ENCODE results near the gene RNF111. TPM values are rescaled to one million over a fixed set of nuclear protein-coding genes. Genes with fewer than 3 reads are reported as not detected.

RNF111 gene
- total RNA-seq (58.2 TPM), polyA plus RNA-seq (10 to 100 TPM; 17.2 to 23.2 (median 18.8) TPM)

- H3K27me3 Mint-ChIP-seq: peaks cover 4% of the 10 kb centered on the region
- H3K4me1 ChIP-seq (ENCODE audit: control insufficient read depth, insufficient read depth, low read length, poor library complexity, severe bottlenecking): peaks cover 24% of the 10 kb centered on the region
- ATAC-seq (ENCODE audit: low read depth in 2 of 2): peak; percentile 91 to 92
Measured at GRCh38 chr15:58987491-58988005, at the start of gene RNF111. Gene RNF111, plus strand, starts transcription at chr15:58987663. Its CDS starts 43,160 bp downstream, at chr15:59030823.

GRCh38 chr15:58947179-58947578 lies 40.3 kb upstream of the RNF111 start:
- peaks cover 0 to under 1% (median under 1%) of the 10 kb centered on the region in 4 donors for H3K4me1 Mint-ChIP-seq

More at GRCh38 chr15:58987491-58988005, at the start of gene RNF111:
- H3K36me3 ChIP-seq (ENCODE audit: control insufficient read depth, insufficient read depth, low read length): peaks cover 9% of the 10 kb centered on the region
- no peaks in the 10 kb centered on the region for H3K27me3 ChIP-seq (ENCODE audit: control insufficient read depth, insufficient read depth, low read length)
- Mint-ChIP-seq H3K27ac (peak within 1 kb of the TSS; percentile 94 to 97 (median 95)), H3K9me3 (no peaks in the 10 kb centered on the region), H3K36me3 (peaks cover 13% of the 10 kb centered on the region), H3K4me3 (peak within 1 kb of the TSS; percentile 94 to 99 (median 98)), H3K4me1 (peaks cover 26 to 52% (median 34%) of the 10 kb centered on the region in 4 donors)
- DNase-seq: peak; percentile 87 to 96 (median 92)
- H3K4me3 ChIP-seq (ENCODE audit: low read depth, low read length): peak within 1 kb of the TSS; percentile 98
- H3K9me3 ChIP-seq (ENCODE audit: control insufficient read depth in 2 of 2, low read length in 2 of 2): no peaks in the 10 kb centered on the region
- H3K27ac ChIP-seq (ENCODE audit: insufficient read depth, low read length, poor library complexity, severe bottlenecking): peak within 1 kb of the TSS; percentile 84

GRCh38 chr15:58951388-58952007 lies 36.0 kb upstream of the RNF111 start:
- no peak overlapping the region for H3K4me3 ChIP-seq (ENCODE audit: low read depth, low read length)
- Mint-ChIP-seq H3K9me3 (peaks cover 0 to 2% (median 0%) of the 10 kb centered on the region in 7 donors), H3K27me3 (peaks cover 4% of the 10 kb centered on the region)

More at GRCh38 chr15:58947179-58947578, 40.3 kb upstream of the RNF111 start:
- Histone ChIP-seq H3K9me3 (ENCODE audit: control insufficient read depth in 2 of 2, low read length in 2 of 2) (no peaks in the 10 kb centered on the region), H3K36me3 (ENCODE audit: control insufficient read depth, insufficient read depth, low read length) (no peaks in the 10 kb centered on the region), H3K27ac (ENCODE audit: insufficient read depth, low read length, poor library complexity, severe bottlenecking) (no peak overlapping the region), H3K27me3 (ENCODE audit: control insufficient read depth, insufficient read depth, low read length) (no peaks in the 10 kb centered on the region), H3K4me1 (ENCODE audit: control insufficient read depth, insufficient read depth, low read length, poor library complexity, severe bottlenecking) (no peaks in the 10 kb centered on the region), H3K4me3 (ENCODE audit: low read depth, low read length) (no peak overlapping the region)
- H3K27ac Mint-ChIP-seq: no peak overlapping the region
- H3K9me3 Mint-ChIP-seq: peaks cover 0 to 2% (median 0%) of the 10 kb centered on the region in 7 donors
- no peak for ATAC-seq (ENCODE audit: low read depth in 2 of 2)
- DNase-seq: no peak
- H3K36me3 Mint-ChIP-seq: no peaks in the 10 kb centered on the region
- H3K27me3 Mint-ChIP-seq: peaks cover 6% of the 10 kb centered on the region
- no peak overlapping the region for H3K4me3 Mint-ChIP-seq

GRCh38 chr15:58952751-58953150 lies 34.7 kb upstream of the RNF111 start:
- Mint-ChIP-seq H3K27ac (peak overlapping the region in 1 of 3 donors; percentile 56), H3K36me3 (no peaks in the 10 kb centered on the region), H3K27me3 (peaks cover 4% of the 10 kb centered on the region), H3K4me1 (peaks cover 7 to 14% (median 11%) of the 10 kb centered on the region in 4 donors), H3K9me3 (peaks cover 0 to 2% (median 0%) of the 10 kb centered on the region in 7 donors), H3K4me3 (no peak overlapping the region)
- Histone ChIP-seq H3K27me3 (ENCODE audit: control insufficient read depth, insufficient read depth, low read length) (no peaks in the 10 kb centered on the region), H3K27ac (ENCODE audit: insufficient read depth, low read length, poor library complexity, severe bottlenecking) (no peak overlapping the region), H3K4me3 (ENCODE audit: low read depth, low read length) (no peak overlapping the region), H3K36me3 (ENCODE audit: control insufficient read depth, insufficient read depth, low read length) (no peaks in the 10 kb centered on the region), H3K4me1 (ENCODE audit: control insufficient read depth, insufficient read depth, low read length, poor library complexity, severe bottlenecking) (no peaks in the 10 kb centered on the region), H3K9me3 (ENCODE audit: control insufficient read depth in 2 of 2, low read length in 2 of 2) (no peaks in the 10 kb centered on the region)
- ATAC-seq (ENCODE audit: low read depth in 2 of 2): no peak
- DNase-seq: peak in 1 of 3 donors; percentile 41

More at GRCh38 chr15:58951388-58952007, 36.0 kb upstream of the RNF111 start:
- Histone ChIP-seq H3K27me3 (ENCODE audit: control insufficient read depth, insufficient read depth, low read length) (no peaks in the 10 kb centered on the region), H3K9me3 (ENCODE audit: control insufficient read depth in 2 of 2, low read length in 2 of 2) (no peaks in the 10 kb centered on the region), H3K27ac (ENCODE audit: insufficient read depth, low read length, poor library complexity, severe bottlenecking) (no peak overlapping the region), H3K36me3 (ENCODE audit: control insufficient read depth, insufficient read depth, low read length) (no peaks in the 10 kb centered on the region), H3K4me1 (ENCODE audit: control insufficient read depth, insufficient read depth, low read length, poor library complexity, severe bottlenecking) (no peaks in the 10 kb centered on the region)
- peaks cover 4 to 9% (median 6%) of the 10 kb centered on the region in 4 donors for H3K4me1 Mint-ChIP-seq
- H3K4me3 Mint-ChIP-seq: no peak overlapping the region
- DNase-seq (no peak), ATAC-seq (ENCODE audit: low read depth in 2 of 2) (no peak)
- H3K27ac Mint-ChIP-seq: no peak overlapping the region
- H3K36me3 Mint-ChIP-seq: no peaks in the 10 kb centered on the region

GRCh38 chr15:58957101-58957973 lies 30.1 kb upstream of the RNF111 start:
- DNase-seq: peak; percentile 41 to 85 (median 70)
- Histone ChIP-seq H3K4me3 (ENCODE audit: low read depth, low read length) (no peak overlapping the region), H3K27ac (ENCODE audit: insufficient read depth, low read length, poor library complexity, severe bottlenecking) (no peak overlapping the region), H3K36me3 (ENCODE audit: control insufficient read depth, insufficient read depth, low read length) (no peaks in the 10 kb centered on the region), H3K9me3 (ENCODE audit: control insufficient read depth in 2 of 2, low read length in 2 of 2) (no peaks in the 10 kb centered on the region), H3K27me3 (ENCODE audit: control insufficient read depth, insufficient read depth, low read length) (no peaks in the 10 kb centered on the region), H3K4me1 (ENCODE audit: control insufficient read depth, insufficient read depth, low read length, poor library complexity, severe bottlenecking) (no peaks in the 10 kb centered on the region)
- ATAC-seq (ENCODE audit: low read depth in 2 of 2): peak; percentile 88 to 92
- Mint-ChIP-seq H3K4me1 (peaks cover 7 to 12% (median 10%) of the 10 kb centered on the region in 4 donors), H3K27me3 (no peaks in the 10 kb centered on the region), H3K27ac (peak overlapping the region in 1 of 3 donors; percentile 7), H3K4me3 (no peak overlapping the region), H3K9me3 (no peaks in the 10 kb centered on the region), H3K36me3 (no peaks in the 10 kb centered on the region)

- H3K27me3 ChIP-seq (ENCODE audit: control insufficient read depth, insufficient read depth, low read length): no peaks in the 10 kb centered on the region
- peaks cover 0 to 1% (median 0%) of the 10 kb centered on the region in 7 donors for H3K9me3 Mint-ChIP-seq
- peaks cover 5% of the 10 kb centered on the region for H3K27me3 Mint-ChIP-seq
- H3K4me3 Mint-ChIP-seq: no peak overlapping the region
- H3K4me1 Mint-ChIP-seq: peaks cover 2 to 6% (median 5%) of the 10 kb centered on the region in 4 donors
- H3K9me3 ChIP-seq (ENCODE audit: control insufficient read depth in 2 of 2, low read length in 2 of 2): no peaks in the 10 kb centered on the region
- H3K27ac ChIP-seq (ENCODE audit: insufficient read depth, low read length, poor library complexity, severe bottlenecking): no peak overlapping the region
- ATAC-seq (ENCODE audit: low read depth in 2 of 2): no peak
- no peak for DNase-seq
- no peak overlapping the region for H3K27ac Mint-ChIP-seq
- no peak overlapping the region for H3K4me3 ChIP-seq (ENCODE audit: low read depth, low read length)
- no peaks in the 10 kb centered on the region for H3K36me3 ChIP-seq (ENCODE audit: control insufficient read depth, insufficient read depth, low read length)
- no peaks in the 10 kb centered on the region for H3K4me1 ChIP-seq (ENCODE audit: control insufficient read depth, insufficient read depth, low read length, poor library complexity, severe bottlenecking)
- H3K36me3 Mint-ChIP-seq: no peaks in the 10 kb centered on the region
Measured at GRCh38 chr15:58958811-58959210, 28.7 kb upstream of the RNF111 start.

GRCh38 chr15:58962136-58962535 lies 25.3 kb upstream of the RNF111 start:
- H3K4me3 Mint-ChIP-seq: no peak overlapping the region
- no peak for ATAC-seq (ENCODE audit: low read depth in 2 of 2)
- H3K27me3 Mint-ChIP-seq: peaks cover 5% of the 10 kb centered on the region
- H3K27me3 ChIP-seq (ENCODE audit: control insufficient read depth, insufficient read depth, low read length): no peaks in the 10 kb centered on the region
- no peaks in the 10 kb centered on the region for H3K36me3 ChIP-seq (ENCODE audit: control insufficient read depth, insufficient read depth, low read length)
- H3K9me3 Mint-ChIP-seq: peaks cover 0 to 1% (median 0%) of the 10 kb centered on the region in 7 donors
- H3K36me3 Mint-ChIP-seq: no peaks in the 10 kb centered on the region
- no peaks in the 10 kb centered on the region for H3K4me1 ChIP-seq (ENCODE audit: control insufficient read depth, insufficient read depth, low read length, poor library complexity, severe bottlenecking)
- no peak overlapping the region for H3K4me3 ChIP-seq (ENCODE audit: low read depth, low read length)
- no peak overlapping the region for H3K27ac Mint-ChIP-seq
- peaks cover 2 to 6% (median 5%) of the 10 kb centered on the region in 4 donors for H3K4me1 Mint-ChIP-seq
- DNase-seq: no peak
- H3K27ac ChIP-seq (ENCODE audit: insufficient read depth, low read length, poor library complexity, severe bottlenecking): no peak overlapping the region
- no peaks in the 10 kb centered on the region for H3K9me3 ChIP-seq (ENCODE audit: control insufficient read depth in 2 of 2, low read length in 2 of 2)

Measured in CD4-positive, CD25-positive, alpha-beta regulatory T cell (primary cell).